ENCODE data around the gene TULP4.

Gene TULP4

DNA sequence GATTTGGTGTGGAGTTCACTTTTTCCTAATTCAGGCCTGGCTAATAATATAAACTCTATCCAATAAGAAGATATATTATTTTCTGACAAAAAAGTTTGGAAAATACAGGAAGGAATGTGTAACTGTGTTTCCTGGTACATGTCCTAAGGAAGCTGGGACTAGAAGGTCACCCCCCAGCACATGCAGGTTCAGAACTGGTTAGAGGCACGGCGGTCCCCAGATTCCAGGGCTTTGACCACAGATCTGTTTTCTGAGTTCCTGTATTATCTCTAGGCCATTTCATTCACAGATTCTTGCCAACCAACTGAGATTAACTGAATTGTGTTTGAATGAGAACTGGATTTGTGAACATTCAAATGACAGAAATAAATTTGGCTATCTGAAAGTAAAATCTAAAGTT lies 94.5 kb downstream of the TULP4 start:
- H3K4me2 ChIP-seq (ENCODE audit: low read depth, low read length, poor library complexity, severe bottlenecking), result no peak overlapping the region

DNA sequence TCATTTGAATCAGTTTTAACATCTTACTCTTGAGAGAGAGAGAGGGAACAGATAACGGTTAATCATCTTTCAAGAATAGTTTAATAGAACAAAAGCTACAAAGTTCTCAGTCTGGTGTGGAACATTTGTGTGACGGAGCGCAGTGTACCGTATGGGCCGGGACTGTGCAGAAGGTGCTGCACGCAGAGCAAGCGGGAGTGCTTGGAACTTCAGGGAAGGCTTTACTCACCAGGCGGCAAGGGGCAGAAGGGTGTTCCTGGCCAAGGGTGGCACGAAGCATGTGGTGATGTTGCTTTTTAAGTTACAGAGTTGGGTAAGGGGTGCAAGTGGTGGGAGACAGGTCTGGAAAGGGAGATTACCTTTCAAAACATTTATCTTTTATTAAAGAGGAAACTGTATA lies 95.7 kb downstream of the TULP4 start:
- Histone ChIP-seq H3K9me2 (replicated peaks; ENCODE audit: low read depth, low read length) (no peaks in the 10 kb centered on the region), H3K4me3 (ENCODE audit: low read length, poor library complexity, severe bottlenecking) (no peak overlapping the region), H3K36me3 (ENCODE audit: insufficient read depth, low read length) (no peaks in the 10 kb centered on the region), H4K20me1 (ENCODE audit: insufficient read depth, low read length, poor library complexity, severe bottlenecking) (no peaks in the 10 kb centered on the region), H3K9ac (ENCODE audit: low read depth, low read length, poor library complexity, severe bottlenecking) (no peak overlapping the region), H3K79me2 (ENCODE audit: insufficient read depth, low read length) (no peaks in the 10 kb centered on the region), H3K27me3 (ENCODE audit: insufficient read depth, low read length, poor library complexity, severe bottlenecking) (no peaks in the 10 kb centered on the region), H3K4me1 (ENCODE audit: insufficient read depth, low read length, poor library complexity, severe bottlenecking) (peaks cover 21% of the 10 kb centered on the region), H3F3A (ENCODE audit: low read depth) (no peaks in the 10 kb centered on the region; the same call in 1 of the 2 replicates), H3K4me2 (ENCODE audit: low read depth, low read length, poor library complexity, severe bottlenecking) (no peak overlapping the region), H3K9me3 (ENCODE audit: insufficient read depth, low read depth, low read length) (no peaks in the 10 kb centered on the region), H2AFZ (ENCODE audit: low read length) (no peak overlapping the region)
- TF ChIP-seq, protein P1, sequence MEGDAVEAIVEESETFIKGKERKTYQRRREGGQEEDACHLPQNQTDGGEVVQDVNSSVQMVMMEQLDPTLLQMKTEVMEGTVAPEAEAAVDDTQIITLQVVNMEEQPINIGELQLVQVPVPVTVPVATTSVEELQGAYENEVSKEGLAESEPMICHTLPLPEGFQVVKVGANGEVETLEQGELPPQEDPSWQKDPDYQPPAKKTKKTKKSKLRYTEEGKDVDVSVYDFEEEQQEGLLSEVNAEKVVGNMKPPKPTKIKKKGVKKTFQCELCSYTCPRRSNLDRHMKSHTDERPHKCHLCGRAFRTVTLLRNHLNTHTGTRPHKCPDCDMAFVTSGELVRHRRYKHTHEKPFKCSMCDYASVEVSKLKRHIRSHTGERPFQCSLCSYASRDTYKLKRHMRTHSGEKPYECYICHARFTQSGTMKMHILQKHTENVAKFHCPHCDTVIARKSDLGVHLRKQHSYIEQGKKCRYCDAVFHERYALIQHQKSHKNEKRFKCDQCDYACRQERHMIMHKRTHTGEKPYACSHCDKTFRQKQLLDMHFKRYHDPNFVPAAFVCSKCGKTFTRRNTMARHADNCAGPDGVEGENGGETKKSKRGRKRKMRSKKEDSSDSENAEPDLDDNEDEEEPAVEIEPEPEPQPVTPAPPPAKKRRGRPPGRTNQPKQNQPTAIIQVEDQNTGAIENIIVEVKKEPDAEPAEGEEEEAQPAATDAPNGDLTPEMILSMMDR (conservative IDR thresholded peaks at IDR 0.05; ENCODE audit: low read length), result no peak
- TF ChIP-seq EZH2phosphoT487 (IDR thresholded peaks at IDR 0.05; ENCODE audit: borderline replicate concordance), result no peak

More for the DNA sequence above, 94.5 kb downstream of the TULP4 start:
- Histone ChIP-seq H3K27me3 (ENCODE audit: insufficient read depth, low read length, poor library complexity, severe bottlenecking) (no peaks in the 10 kb centered on the region), H3K79me2 (ENCODE audit: insufficient read depth, low read length) (no peaks in the 10 kb centered on the region), H3K4me3 (ENCODE audit: low read length, poor library complexity, severe bottlenecking) (no peak overlapping the region), H3K9me2 (replicated peaks; ENCODE audit: low read depth, low read length) (no peaks in the 10 kb centered on the region), H3K36me3 (ENCODE audit: insufficient read depth, low read length) (no peaks in the 10 kb centered on the region), H3K4me1 (ENCODE audit: insufficient read depth, low read length, poor library complexity, severe bottlenecking) (peaks cover 21% of the 10 kb centered on the region), H4K20me1 (ENCODE audit: insufficient read depth, low read length, poor library complexity, severe bottlenecking) (no peaks in the 10 kb centered on the region), H2AFZ (ENCODE audit: low read length) (no peak overlapping the region), H3K9me3 (ENCODE audit: insufficient read depth, low read depth, low read length) (no peaks in the 10 kb centered on the region), H3K9ac (ENCODE audit: low read depth, low read length, poor library complexity, severe bottlenecking) (no peak overlapping the region), H3F3A (ENCODE audit: low read depth) (no peaks in the 10 kb centered on the region; the same call in 1 of the 2 replicates)
- TF ChIP-seq, protein P1 (conservative IDR thresholded peaks at IDR 0.05; ENCODE audit: low read length), result no peak
- TF ChIP-seq EZH2phosphoT487 (IDR thresholded peaks at IDR 0.05; ENCODE audit: borderline replicate concordance), result no peak

DNA sequence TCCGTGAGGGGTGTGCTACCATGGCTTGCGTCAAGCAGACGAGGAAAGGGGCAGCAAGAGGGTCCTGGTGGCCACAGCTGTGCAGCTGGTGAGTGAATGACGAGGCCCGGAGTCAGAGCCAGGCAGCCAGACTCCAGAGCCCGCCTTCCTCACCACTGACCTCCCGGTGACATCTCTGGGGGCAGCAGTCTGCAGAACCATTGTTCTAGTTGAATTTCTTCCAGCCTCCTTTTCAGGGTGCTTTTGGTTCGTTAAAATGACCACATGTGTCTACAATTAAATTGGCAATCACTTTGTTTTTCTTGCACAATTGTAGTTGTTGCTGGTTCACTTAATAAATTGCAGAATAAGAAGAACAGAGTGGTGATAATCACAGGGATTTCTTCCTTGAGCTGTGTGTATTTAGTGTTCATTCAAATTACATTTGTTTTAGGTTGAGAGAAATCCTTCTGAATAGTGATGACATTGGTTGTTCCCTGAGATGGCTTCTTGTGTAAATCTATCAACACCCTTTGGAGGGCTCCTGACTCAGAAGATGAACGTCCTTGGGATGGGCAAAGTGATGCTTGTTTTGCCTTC lies 96.4 kb downstream of the TULP4 start:
- Histone ChIP-seq H3K9ac (ENCODE audit: low read depth, low read length, poor library complexity, severe bottlenecking) (no peak overlapping the region), H4K20me1 (ENCODE audit: insufficient read depth, low read length, poor library complexity, severe bottlenecking) (no peaks in the 10 kb centered on the region), H3K79me2 (ENCODE audit: insufficient read depth, low read length) (no peaks in the 10 kb centered on the region), H3K4me3 (ENCODE audit: low read length, poor library complexity, severe bottlenecking) (no peak overlapping the region), H2AFZ (ENCODE audit: low read length) (no peak overlapping the region), H3K9me3 (ENCODE audit: insufficient read depth, low read depth, low read length) (no peaks in the 10 kb centered on the region), H3F3A (ENCODE audit: low read depth) (no peaks in the 10 kb centered on the region; the same call in 1 of the 2 replicates), H3K4me2 (ENCODE audit: low read depth, low read length, poor library complexity, severe bottlenecking) (no peak overlapping the region), H3K4me1 (ENCODE audit: insufficient read depth, low read length, poor library complexity, severe bottlenecking) (peaks cover 21% of the 10 kb centered on the region), H3K27me3 (ENCODE audit: insufficient read depth, low read length, poor library complexity, severe bottlenecking) (no peaks in the 10 kb centered on the region), H3K9me2 (replicated peaks; ENCODE audit: low read depth, low read length) (no peaks in the 10 kb centered on the region), H3K36me3 (ENCODE audit: insufficient read depth, low read length) (no peaks in the 10 kb centered on the region)
- TF ChIP-seq, protein P1 (conservative IDR thresholded peaks at IDR 0.05; ENCODE audit: low read length), result no peak
- no peak for TF ChIP-seq EZH2phosphoT487 (IDR thresholded peaks at IDR 0.05; ENCODE audit: borderline replicate concordance)

Measured in Loucy (cell line).